ENCODE data around the gene LARGE2.

The LARGE2 gene

GRCh38 chr11:45964911-45965389 is 42.5 kb downstream of the LARGE2 start:
- DNase-seq (ENCODE audit: low read depth): peak; percentile 22

GRCh38 chr11:45967506-45967905 is 45.0 kb downstream of the LARGE2 start:
- no peak for DNase-seq (ENCODE audit: low read depth)

- DNase-seq (ENCODE audit: low read depth): no peak
These were observed 46.4 kb downstream of the LARGE2 start for GRCh38 chr11:45968901-45969300.

GRCh38 chr11:45973601-45974000 is 51.1 kb downstream of the LARGE2 start:
- DNase-seq (ENCODE audit: low read depth): no peak

- DNase-seq (ENCODE audit: low read depth): no peak
These were observed 52.4 kb downstream of the LARGE2 start for GRCh38 chr11:45974806-45975205.
